ENCODE measurements around the gene MROH2B.

The MROH2B gene

GRCh38 chr5:41012318-41012717, 58.8 kb downstream of the MROH2B start:
- no peak for DNase-seq

GRCh38 chr5:41010572-41010971, 60.6 kb downstream of the MROH2B start:
- no peak for DNase-seq

- DNase-seq: no peak
Measured at GRCh38 chr5:41009232-41009631, 61.9 kb downstream of the MROH2B start.

DNA sequence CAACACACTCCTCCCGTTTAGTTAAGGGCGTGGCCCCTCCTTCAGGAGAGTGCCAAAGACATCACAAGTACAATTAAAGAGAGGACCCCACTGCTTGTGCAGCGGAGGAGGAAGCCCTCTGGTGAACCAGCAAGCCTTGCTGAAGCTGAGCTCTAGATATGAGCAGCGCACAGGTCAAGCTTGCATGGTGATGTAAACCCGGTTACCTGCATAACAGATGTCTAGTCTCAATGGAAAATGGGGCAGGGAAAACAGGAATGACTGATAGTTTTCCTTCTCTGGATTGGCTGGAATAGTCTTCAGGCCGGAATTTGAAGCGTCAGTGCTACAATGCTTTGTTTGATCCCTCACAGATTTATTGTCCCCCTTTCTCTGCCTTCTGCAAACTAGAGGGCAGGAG, 66.2 kb downstream of the MROH2B start:
- DNase-seq: no peak

DNA sequence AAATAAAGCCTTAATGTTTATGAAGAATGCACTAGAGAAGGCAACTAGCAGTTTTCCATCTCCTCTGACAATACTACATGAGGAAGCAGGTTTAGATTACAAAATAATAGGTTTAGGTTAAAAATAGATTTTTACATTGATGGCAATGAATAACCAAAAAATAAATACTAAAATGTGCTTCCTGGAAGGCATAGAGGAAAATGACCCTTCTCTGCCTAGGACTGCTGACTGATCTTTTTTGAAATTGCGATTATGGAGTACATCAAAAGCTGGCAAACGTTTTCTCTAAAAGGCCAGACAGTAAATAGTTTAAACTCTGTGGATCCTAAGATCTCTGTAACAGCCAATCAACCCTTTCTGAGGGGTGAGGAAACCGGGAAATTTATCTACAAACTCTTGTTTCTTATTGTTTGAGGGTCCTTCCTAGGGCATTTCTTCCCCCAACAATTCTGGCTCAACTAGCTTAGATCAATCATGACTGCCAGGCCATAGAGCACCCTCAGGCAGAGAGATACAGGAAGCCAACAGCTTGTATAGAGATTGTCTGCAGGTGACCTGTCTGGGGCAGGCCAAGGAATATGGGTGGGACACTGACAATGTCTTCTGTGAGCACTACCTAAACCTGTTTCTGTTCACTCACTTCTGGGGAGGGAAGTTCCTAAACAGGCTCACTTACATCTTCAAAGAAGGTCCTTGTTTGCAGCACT, 67.3 kb downstream of the MROH2B start:
- no peak for DNase-seq

DNA sequence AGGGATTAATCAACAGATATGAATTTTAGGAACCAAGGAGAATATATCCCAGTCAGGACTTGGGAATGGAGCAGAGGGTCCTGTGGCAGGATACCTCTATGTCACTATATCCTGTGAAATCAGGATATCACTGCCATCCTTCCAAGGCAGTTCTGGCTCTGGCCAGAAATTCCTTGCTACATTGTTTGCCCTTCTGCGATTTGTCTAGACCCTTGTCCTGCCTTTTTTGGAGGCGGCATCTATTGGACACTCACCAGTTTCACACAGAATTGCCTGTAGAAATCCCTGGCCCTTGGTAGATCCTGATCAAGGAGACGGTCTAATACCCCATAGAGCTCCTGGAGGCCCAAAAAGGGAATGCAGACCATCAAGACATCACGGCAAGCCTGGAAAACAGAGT, 71.2 kb downstream of the MROH2B start:
- DNase-seq: no peak

DNA sequence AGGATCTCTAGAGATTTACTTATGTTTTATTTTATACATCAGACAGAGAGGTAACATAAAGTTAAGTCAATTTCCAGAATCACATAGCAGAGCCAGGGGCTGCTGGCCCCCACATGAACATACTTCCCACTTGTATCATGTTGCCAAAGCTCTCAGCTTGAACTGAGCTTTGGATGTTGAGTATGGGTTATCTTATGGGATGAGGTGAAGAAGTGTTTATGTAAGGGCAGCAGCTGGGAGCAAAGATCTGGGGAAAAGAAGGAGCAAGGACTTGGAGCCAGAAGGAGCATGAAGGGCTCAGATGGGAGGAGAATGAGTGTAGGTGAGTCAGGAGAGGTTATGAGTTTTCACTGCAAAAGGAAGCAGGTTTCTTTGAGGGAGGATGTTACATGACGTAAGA, 72.0 kb downstream of the MROH2B start:
- DNase-seq: no peak

- DNase-seq: no peak
Measured at GRCh38 chr5:40995801-40996586, 75.1 kb downstream of the MROH2B start.

DNA sequence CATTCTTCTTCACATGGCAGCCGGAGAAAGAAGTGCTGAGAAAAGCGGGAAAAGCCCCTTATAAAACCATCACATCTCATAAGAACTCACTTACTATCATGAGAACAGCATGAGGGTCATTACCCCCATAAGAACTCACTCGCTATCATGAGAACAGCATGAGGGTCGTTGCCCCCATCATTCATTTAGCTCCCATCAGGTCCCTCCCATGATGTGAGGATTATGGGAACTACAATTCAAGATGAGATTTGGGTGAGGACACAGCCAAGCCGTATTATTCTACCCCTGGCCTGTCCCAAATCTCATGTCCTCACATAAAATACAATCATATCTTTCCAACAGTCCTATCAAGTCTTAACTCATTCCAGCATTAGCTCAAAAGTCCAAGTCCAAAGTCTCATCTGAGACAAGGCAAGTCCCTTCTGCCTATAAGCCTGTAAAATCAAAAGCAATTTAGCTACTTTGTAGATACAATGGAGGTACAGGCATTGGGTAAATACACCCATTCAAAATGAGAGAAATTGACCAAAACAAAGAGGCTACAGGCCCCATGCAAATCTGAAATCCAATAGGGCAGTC, 79.1 kb downstream of the MROH2B start:
- no peak for DNase-seq

DNA sequence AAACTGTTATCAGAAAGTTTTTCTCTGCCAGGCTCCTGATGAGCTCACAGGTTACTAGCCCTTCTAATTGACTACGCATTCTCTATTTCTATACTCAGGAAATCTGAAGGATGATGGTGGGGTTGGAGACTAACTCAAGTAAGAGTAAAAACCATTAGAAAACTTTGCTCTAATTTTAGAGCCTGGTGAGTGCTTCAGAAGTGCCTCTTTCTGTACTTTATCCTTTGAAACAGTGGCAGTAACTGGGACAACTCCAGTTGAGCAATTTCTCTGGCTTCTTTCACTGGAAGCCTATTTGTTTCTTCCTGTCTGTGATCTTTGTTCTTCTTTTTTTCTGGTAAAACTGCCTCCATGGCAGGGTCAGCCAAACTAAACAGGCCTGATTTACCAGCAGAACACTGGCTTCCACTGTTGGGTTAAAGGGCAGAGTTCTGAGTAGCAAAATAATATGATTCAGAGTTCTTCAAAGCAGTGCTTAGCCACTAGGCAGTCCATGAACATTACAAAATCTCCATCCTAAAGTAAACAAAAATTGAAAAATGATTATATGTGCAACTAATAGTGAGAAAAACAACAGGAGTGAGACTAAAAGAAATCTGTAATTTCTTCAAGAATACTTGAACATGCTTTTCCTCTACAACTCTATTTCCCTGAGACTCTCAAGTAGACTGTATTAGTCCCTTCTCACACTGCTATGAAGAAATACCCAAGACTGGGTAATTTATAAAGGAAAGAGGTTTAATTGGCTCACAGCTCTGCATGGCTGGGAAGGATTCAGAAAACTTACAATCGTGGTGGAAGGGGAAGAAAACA, 79.8 kb downstream of the MROH2B start:
- DNase-seq: no peak

DNA sequence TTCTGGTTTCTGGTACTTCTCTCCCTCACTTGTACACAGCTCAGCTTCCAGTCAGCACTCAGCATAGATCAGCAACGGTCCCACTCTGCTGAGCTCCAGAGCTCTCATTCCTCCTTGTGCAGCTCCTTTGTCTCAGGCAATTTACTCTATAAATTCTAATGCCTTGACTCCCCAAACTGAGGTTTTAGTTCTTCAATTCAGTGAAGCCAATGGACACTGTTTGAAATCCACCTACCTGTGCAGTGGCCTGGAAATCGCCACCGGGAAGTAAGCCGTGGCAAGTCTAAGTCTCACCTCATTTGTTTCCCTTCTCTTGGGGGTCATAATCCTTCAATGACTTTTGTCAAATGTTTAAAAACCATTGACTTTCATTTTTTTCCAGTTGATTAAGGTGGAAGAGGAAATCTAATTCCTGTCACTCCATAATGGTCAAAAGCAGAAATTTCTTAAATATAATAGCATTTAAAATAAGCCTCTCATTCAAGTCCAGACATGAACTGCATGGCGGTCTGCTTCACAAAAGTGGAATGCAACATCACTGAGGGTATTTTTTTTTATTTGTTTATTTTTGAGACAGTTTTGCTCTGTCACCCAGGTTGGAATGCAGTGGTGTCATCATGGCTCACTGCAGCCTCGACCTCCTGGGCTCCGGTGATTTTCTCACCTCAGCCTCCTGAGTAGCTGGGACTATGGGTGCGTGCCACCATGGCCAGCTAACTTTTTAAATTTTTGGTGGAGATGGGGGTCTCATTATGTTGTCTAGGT, 82.2 kb downstream of the MROH2B start:
- no peak for DNase-seq

DNA sequence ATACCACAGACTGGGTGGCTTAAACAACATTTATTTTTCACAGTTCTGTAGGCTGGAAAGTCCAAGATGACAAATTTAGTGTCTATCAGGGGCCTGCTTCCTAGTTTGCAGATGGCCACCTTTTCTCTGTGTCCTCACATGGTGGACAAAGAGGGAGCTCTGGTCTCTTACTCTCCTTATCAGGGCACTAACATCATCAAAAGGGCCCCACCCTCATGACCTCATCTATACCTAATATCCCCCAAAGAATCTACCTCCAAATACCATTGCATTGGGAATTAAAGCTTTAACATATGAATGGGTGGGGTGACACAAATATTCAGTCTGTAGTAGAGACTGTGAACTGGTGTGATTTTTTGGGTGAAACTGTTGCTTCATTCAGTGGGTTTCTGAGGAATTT, 83.8 kb downstream of the MROH2B start:
- DNase-seq: no peak

DNA sequence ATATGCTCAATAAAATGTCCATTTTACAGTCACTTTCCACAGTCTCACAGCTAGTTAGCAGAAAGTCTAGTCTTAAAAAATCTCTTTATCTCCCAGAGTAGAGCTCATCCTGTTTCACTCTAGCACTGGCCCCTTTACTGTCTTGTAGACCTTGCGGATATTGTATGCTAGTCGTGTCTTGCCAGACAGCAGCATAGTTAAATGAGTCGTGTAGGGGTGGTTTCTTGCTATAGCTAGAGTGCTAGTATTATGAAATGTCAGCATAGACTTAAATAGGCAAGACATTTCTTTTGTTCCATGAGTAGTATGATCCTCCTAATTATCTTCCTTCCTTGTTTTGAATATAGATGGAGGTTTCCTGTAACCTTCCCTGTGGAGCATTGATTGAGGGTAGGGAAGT, 84.5 kb downstream of the MROH2B start:
- no peak for DNase-seq

GRCh38 chr5:40985501-40985900, 85.6 kb downstream of the MROH2B start:
- no peak for DNase-seq

DNA sequence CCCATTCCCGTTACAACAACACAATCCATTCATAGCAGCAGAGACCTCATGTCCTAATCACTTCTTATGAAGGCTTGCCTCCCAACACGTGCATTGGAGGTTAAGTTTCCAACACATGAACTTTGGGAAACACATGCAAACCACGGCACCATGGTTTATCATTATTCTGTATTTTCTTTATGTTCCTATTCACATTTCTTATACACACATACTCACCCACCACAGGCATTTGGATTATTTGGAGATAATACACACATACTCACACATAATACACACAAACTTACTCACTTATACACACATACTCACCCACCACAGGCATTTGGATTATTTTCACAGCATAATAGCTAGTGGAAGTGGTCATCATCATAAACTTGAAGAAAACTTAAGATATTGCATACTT, 86.3 kb downstream of the MROH2B start:
- no peak for DNase-seq

DNA sequence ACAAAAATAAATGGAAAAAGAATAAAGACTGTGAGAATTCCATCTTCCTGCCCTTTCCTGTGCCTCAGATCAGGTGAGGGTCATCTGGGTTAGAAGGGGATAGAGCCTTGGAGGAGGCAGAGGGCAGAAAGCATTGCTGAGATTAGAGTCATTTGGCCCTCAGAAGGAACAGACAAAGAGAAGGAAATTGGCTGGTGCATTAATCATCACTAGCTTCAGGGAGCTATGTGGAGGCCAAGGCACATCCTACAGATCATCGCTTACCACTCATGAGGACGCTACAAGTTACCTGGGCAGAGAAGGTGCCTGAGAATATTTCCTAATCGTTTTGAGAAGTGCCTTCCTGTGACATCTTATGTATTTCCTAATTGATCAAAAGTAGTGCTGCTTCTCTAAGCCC, 87.4 kb downstream of the MROH2B start:
- no peak for DNase-seq

DNA sequence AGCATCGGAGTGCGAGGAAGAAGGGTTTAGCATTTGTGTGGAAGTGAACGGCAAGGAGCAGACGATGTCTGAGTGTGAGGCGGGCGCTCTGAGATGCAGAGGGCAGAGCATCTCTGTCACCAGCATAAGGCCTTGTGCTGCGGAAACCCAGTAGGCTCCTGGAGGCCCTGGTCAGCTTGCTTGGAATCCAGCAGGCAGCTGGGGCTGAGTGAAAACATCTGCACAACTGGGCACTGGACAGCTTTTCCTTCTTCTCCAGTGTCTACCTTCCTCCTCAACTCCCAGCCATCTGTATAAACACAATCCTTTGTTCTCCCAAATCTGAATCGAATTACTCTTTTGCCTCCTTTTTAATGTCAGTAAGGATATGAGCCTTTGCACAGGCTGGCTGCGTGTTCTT, 89.7 kb downstream of the MROH2B start:
- no peak for DNase-seq

DNA sequence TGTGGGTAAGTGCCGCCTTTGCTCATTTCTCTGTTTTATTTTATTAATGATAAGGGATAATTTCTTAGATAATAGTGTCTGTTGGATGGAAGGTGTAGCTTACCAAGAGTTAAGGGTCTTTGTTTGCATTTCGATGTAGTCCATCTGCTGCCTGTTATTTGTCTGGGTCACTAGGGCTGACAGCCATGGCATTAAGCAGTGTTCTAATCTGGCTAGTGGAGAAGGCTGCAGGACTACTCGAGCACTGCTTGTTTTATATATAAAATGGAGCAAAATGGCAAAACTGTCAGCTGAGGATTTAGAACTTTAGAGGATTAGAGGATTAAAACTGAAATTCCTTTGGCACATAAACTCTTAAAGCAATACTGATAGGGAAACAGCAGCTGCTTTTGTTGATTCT, 94.3 kb downstream of the MROH2B start:
- no peak for DNase-seq

- DNase-seq: no peak
Measured at GRCh38 chr5:40976041-40976440, 95.1 kb downstream of the MROH2B start.

DNA sequence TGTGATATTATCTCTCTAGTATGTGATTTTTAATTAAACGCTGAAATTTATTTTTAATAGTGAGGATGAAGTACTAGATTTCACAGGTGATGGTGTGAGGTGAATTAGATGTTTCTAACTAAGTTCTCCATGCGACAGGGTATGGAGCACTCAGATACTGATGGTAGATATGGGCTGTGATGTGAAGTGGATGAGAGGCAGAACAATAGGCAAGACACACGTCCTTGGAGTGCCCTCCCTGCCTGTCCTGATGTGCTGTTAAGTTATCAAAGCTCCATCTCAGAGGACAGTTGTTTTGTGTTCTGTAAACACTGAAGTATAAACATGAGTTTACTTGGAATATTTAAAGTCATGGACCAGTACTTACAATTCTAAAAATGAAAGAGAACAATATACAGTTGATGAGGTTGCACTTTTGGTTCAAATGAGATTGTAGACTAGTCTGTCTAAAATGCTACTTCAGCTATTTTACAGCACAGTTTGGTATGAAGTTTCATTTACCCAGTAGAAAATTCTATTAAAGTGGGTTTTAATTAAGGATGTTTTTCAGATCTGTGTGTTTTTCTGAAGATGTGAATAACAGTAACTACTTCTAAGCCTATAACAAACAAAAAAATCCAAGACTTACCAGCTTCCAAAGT, 97.7 kb downstream of the MROH2B start:
- DNase-seq: no peak

- DNase-seq: no peak
Measured at GRCh38 chr5:40972434-40972833, 98.7 kb downstream of the MROH2B start.
